ENCODE data around the gene TGFB2.

GRCh38 chr1:218382261-218382660 is 37.1 kb downstream of the TGFB2 start:
- no peak for TF ChIP-seq CTCF (IDR thresholded peaks at IDR 0.05; ENCODE audit: borderline replicate concordance, extremely low read depth, low read length, poor library complexity, severe bottlenecking)
- TF ChIP-seq EZH2 (IDR thresholded peaks at IDR 0.05; ENCODE audit: borderline replicate concordance, low read depth, low read length, severe bottlenecking): no peak

All from DND-41 (cell line).